Measurements from ENCODE around the gene PIK3CD.
"Not testable (repeated sequence)": the region's sequence is repeated elsewhere in the genome, so short reads cannot be mapped to it uniquely, and the experiment has no call there.

The PIK3CD gene

DNA sequence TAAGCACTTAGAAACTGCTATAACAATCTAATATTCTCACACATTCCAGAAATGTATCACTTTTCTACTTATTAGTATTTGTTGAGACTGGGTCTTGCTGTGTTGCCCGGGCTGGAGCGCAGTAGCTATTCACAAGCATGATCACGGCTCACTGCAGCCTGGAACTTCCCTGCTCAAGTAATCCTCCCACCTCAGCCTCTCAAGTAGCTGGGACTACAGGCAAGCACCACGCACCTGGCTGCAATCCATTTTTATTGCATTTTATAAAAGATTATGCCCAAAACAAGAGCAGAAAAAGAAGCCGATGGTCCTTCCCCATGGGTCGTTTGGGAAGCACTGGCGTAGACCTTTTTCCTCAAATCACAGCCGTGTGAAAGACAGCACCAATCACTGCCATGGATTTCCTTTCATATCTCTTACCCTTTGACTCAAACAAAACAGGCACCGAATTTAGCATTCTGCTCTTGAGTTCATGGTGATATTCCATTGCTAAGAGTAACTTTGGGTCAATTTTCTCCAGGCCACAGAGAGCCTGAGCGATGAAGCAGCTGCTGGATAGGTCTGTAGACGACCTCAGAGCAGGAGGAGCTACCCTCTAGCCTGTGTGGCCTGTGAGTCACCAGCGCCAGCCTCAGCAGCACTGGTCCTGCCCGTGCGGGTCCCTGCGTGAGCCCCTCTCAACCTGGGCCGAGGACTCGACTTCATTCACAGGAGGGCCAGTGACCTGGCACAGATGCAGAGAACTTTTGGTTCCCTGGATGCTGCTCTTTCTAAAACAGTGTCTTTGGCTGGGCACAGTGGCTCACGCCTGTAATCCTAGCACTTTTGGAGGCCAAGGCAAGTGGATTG is 80.8 kb downstream of the PIK3CD start:
- no peak for DNase-seq (ENCODE audit: low read depth in 2 of 2)

DNA sequence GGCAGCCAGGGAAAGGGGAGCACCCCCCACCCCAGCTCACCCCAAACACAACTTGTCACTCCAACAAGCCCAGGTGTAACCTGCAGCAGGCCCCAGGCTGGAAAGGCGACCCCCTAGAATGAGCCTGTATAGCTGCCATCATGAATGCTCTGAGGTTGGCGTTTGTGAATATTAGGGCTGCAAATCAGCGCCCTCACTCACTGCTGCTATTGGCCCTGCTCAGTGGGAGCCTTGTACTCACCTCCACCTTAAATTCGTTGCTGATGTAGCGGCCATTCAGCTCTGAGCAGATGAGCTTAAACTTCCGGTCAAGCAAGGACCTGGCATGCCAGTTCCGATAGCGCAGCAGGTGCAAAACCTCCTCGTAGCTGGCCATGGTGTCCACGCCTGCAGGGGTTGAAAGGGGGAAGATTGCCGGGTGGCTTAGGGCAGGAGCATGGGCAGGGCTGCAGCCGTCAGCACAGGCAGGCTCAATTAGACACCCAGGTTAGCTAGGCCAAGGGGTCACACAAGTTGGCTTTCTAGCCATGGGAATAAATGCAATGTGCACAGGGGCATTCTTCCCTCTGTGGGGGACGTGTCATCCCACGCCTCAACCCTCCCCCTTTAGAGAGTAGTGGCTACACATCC is 81.7 kb downstream of the PIK3CD start:
- DNase-seq (ENCODE audit: low read depth in 2 of 2) = no peak

DNA sequence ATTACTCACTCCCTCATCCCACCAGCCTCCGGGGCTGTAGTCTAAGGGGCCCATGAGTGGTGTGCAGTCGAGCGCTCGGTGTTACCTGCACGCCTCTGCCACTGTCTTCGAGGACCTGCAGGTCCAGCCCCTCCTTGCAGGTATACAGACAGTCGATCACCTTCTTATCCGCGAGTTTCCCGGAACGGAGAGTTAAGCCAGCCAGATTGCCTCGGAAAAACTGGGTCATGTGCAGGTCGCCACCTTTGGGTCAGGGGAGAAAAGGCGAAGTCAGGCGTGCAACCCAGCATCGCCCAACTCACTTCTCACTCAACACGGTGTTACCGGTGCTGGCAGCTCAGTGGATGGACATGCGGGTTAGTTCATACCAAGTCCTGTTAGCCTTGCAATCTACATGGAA is 84.3 kb downstream of the PIK3CD start:
- no peak for DNase-seq (ENCODE audit: low read depth in 2 of 2)

DNA sequence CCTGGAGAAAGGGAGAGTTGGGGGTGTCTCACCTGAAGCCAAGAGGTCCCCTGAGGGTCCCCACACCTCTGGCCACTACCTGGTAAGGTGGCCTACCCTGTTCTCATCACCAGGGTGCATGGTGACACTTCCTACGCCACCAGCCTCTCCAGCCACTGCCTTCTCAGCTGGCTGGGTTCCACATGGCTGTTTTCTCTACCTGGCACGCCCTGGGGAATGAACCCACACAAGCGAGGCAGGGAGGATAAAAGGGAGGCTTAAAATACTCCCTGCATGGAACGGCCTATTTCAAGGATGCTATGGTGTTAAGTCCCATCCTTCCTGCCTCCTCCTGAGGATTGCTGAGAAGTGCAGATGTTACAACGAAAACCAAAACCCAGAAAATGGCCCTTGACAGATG is 84.7 kb downstream of the PIK3CD start:
- DNase-seq (ENCODE audit: low read depth in 2 of 2) = no peak

DNA sequence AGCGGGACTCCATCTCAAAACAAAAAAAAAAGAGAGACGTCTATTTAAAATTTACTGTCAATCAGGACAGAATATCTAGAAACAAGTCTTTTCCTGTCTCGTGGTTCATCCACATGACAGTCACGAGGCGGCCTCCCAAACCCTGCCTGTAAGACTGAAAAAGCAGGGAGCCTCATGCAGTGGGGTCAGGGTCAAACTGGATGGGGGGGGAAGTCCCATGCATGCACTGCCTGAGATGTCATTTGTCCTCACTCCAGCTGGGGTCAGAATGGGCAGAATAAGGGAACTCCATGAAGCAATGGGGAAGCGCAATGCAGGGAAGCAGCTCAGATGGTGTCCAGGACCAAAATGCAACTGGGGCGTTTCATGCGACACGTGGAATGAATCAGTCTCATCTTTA is 85.5 kb downstream of the PIK3CD start:
- DNase-seq (ENCODE audit: low read depth in 2 of 2) = no peak

DNA sequence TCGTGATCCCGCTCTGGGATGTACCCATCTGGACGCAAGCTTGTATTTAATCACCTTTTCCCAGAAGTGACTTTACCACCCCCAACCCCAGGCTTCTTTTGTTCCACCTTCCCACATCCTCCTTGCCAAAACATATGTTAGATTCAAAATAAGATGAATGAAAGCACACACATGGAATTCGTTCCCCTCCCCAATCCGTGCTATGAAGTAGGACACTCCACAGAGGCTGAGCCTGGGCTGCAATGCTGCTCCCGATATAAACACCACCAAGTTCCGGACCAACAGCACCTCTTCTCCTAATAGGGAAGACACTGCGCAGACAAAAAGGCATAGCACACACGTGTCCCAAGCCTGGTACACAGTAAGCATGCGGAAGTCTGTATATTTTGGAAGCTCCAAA is 86.1 kb downstream of the PIK3CD start:
- DNase-seq (ENCODE audit: low read depth in 2 of 2) = no peak

DNA sequence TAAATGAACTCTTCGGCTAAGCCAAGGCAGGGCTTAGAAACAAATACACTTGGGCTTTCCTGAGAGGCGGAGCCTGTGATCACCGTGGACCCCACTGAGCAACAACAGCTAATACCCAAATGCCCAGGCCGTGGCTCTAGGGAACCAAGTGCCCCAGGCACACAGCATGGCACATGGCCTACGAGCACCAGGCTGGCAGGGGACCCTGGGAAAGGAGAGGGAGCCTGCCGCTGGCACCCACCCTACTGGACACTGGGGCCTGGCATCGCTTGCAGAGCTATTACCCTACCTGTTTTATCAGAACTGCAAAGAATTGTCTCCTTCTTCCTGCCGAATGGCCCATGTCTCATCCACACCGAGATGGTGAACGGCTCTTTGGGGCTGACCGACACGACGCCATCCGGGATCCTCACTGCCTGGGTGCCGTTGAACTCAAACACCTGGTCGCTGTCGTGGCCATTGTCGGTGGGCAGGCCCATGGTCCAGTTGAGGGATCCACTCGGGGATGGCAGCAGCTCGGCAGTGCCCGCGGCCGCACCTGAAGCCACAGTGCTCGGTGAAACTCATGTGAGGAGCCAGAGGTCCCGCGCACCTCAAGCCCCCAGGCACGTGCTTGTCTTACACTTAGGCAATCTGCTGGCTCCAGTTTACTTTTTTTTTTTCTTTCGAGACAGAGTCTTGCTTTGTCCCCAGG is 92.7 kb downstream of the PIK3CD start:
- DNase-seq (ENCODE audit: low read depth in 2 of 2) = no peak

DNA sequence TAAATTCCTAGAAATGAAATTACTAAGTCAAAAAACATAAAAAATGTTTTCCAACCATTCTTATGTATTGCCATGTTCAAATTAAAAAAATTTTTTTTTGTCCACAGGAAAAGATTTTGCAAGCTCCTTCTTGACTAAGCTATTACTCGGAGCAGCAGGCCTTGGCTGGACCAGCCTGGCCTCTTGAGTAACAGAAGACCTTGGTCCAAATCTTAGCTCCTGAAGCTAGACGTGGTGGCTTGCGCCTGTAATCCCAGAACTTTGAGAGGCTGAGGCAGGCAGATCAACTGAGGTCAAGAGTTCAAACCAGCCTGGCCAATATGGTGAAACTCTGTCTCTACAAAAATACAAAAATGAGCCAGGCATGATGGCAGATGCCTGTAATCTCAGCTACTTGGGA is 94.7 kb downstream of the PIK3CD start:
- DNase-seq (ENCODE audit: low read depth in 2 of 2) = no peak

DNA sequence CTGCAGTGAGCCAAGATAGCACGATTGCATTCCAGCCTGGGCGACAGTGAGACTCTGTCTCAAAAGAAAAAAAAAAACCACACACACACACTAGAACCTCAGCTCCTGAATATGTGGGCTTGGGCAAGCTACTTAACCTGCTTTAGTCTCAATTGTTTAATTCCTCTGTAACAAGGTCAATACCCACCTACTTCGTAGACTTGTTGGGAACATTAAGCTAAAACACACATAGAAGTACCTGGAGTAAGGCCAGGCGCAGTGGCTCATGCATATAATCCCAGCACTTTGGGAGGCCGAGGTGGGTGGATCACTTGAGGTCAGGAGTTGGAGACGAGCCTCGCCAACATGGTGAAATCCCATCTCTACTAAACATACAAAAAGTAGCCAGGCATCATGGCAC is 95.1 kb downstream of the PIK3CD start:
- DNase-seq (ENCODE audit: low read depth in 2 of 2) = no peak

DNA sequence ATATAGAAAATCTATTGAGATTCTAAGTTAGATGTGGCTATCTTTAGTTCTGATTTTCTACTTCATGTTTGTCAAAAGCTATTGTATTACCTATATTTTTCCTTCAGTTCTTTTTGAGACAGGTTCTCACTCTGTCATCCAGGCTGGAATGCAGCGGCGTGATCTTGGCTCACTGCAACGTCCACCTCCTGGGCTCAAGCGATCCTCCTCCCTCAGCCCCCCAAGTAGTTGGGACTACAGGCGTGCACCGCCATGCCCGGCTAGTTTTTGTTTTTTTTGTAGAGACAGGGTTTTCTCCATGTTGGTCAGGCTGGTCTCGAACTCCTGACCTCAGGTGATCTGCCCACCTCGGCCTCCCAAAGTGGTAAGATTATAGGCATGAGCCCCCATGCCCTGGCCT is 96.9 kb downstream of the PIK3CD start:
- DNase-seq (ENCODE audit: low read depth in 2 of 2) = not testable (repeated sequence)

DNA sequence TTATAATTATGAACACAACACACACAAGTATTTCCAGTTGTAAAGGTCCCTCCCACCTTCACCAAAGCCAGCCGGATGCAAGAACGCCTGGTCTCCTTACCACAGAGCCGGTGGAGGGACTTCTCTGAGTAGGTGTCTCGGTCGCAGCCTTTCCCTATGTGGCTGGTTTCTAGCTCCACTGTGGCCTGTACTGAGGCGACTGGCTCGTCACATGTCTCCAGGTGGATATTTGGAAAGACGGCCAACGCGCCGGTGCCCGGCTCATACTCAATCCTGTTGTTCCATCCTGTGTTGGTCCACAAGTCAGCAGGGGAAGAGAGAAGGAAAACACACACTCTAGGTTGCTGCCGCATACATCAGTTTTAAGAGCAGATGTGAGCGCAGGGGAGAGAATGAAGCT is 97.8 kb downstream of the PIK3CD start:
- no peak for DNase-seq (ENCODE audit: low read depth in 2 of 2)

DNA sequence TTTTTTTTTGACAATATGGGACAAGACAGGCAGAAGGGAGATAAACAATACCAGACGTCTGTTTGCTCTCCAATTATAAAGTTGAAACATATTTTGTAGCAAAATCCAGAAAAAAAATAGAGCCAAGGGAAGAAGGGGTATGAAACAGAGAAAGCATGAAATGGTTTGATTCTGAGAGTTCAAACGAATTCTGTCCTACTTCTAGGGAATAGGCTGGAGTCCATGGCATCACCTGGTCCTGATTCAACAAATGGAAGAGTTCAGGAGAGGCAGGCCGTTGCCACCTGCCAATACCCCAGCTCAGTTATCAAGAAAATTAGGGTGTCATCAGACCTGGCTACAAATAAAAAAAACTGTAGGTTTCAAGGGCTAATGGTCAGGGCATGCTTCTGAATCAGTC is 100.4 kb downstream of the PIK3CD start:
- no peak for DNase-seq (ENCODE audit: low read depth in 2 of 2)

DNA sequence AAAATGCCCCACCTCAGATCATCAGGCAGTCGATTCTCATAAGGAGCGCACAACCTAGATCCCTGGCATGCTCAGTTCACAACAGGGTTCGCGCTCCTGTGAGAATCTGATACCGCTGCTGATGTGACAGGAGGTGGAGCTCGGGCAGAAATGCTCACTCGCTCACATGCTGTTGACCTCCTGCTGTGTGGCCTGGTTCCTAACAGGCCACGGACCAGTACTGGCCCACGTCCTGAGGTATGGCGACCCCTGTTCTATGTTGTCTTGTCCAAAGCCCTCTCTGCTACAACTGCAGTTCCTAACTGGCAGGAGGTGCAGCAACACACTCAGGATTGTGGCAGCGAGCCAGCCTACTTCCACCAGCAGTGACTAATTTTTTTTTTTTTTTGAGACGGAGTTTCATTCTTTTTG is 101.6 kb downstream of the PIK3CD start:
- no peak for DNase-seq (ENCODE audit: low read depth in 2 of 2)

DNA sequence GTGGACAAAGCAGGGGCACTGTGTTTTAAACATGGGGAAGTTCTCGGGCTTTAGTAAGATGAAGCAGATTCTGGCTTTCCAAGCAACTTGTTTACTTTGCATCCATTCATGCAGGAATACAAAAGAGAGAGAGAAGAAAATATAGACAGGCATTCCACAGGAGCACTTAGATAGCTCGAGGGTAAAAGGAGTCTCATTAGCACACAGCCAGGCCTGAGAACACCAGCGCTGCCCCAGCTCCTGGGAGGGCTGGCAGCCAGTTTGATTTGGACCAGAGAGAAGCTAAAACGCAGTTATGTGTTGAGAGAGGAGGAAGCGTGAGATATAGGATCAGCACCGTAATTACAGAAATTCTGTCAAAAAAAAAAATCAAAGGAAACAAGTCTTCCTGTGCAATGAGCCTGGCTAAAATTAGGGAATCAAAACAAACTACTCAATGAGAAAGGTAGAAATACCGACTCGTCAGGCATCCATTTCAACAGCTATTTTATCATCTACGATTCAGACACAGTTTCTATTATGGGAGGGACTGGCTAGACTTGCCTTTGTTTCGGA is 104.0 kb downstream of the PIK3CD start:
- no peak for DNase-seq (ENCODE audit: low read depth in 2 of 2)

DNA sequence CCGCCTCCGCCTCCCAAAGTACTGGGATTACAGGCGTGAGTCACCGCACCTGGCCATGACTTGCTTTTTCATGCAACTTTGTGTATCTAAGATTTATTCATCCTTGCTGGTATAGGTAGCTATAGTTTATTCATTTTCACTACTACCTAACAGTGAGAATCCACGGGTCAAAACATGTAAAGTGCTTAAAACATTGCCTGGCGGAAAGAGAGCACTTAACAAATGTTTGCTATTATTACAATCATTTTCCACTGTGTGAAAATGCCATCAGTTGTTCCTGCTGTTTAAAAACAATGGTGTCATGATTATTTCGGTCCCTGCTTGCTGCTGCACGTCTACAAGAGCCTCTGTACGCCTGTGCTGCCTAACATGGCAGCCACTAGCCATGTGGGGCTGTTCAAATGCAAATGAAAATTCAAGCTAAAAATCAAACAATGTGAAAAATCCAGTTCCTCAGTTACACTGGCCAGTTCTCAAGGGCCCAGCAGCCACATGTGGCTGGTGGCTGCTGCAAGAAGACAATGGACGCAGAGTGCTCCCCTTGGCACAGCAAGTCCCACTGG is 107.1 kb downstream of the PIK3CD start:
- no peak for DNase-seq (ENCODE audit: low read depth in 2 of 2)

DNA sequence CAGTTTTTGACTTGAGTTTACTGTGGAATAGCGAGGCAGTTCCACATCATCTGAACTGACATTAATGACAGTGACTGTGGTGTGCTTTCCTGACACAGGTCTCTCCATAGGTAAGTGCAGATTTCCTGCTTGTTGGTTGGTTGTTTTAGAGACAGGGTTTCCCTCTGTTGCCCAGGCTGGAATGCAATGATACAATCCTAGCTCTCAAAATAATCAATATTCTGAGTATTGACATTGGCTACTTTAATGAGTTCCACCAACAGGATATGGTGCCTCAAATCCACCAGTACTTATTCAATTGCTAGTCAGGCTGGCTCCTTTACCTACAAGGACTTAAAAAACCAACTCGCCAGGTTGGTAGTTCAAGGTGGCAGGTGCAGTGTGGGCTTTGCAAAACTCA is 108.4 kb downstream of the PIK3CD start:
- no peak for DNase-seq (ENCODE audit: low read depth in 2 of 2)

DNA sequence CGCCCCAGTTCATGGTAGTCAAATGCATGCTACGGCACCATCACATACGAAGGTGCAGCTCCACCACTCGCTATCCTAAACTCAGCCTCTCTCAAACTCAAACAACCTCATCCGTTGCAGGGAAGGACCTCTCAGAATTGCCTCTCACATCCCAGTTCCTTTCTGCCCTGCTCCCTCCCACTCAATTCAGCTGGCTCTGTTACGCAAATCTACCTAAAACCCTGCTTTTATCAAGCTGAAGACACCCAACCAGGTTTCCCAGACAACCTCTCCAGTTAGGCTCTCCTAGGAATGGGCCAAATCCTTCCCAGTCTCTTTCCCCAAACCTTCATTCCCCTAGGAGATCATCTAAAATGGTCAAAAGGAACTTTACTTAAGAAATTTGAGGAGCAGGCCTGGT is 109.3 kb downstream of the PIK3CD start:
- DNase-seq (ENCODE audit: low read depth in 2 of 2) = no peak

DNA sequence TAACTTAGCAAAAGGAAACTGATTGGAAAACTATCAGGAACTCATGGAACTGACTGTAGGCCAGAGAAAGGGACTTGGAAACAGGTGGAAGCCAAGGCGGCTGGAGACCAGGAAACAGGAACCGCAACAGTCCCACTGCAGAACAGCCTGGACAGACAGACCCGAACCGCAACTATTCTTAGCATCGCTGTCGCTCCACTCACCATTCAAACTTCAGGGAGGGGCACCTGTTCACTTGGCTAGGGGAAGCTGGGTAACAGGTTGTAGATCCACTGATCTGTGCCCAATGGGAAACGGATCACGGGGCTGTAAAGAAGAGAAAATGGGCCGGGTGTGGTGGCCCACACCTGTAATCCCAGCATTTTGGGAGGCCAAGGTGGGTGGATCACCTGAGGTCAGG is 110.3 kb downstream of the PIK3CD start:
- no peak for DNase-seq (ENCODE audit: low read depth in 2 of 2)

DNA sequence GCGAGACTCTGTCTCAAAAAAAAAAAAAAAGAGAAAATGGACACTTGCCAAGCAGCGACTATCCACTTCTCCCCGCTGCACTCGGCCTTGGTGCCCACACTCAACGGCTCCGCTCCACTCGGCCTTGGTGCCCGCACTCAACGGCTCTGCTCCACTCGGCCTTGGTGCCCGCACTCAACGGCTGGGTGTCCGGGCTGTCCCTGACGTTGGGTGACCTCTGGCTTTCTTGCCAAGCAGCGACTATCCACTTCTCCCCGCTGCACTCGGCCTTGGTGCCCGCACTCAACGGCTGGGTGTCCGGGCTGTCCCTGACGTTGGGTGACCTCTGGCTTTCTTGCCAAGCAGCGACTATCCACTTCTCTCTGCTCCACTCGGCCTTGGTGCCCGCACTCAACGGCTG is 110.9 kb downstream of the PIK3CD start:
- DNase-seq (ENCODE audit: low read depth in 2 of 2) = not testable (repeated sequence)

DNA sequence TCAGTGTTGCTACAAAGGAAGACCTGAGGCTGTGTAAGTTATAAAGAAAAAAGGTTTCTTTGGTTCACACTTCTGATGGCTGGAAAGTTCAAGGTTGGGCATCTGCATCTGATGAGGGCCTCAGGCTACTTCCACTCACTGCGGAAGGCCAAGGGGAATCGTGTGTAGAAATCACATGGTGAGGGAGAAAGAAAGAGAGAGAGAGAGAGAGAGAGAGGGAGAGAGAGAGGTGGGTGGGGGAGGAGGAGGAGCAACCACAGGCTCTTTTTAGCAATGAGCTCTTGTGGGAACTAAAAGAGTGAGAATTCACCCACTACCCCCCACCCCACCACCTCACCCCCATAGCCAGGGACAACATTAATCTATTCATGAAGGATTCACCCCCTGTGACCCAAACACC is 112.4 kb downstream of the PIK3CD start:
- DNase-seq (ENCODE audit: low read depth in 2 of 2) = no peak

DNA sequence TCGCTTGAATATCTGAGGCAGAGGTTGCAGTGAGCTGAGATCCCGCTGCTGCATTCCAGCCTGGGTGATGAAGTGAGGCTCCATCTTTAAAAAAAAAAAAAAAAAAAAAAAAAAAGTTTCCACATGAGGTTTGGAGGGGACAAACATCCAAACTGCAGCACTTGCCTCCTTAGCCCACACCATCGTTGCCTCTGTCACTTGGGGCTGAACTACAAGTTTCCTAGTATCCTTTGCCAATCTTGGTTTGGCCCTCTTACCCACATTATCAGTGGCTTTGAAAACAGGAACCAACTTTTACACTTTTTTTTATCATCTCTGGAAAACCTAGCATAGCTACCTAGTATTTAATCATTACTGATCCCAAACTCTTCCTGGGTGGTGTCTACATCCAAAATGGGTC is 113.0 kb downstream of the PIK3CD start:
- no peak for DNase-seq (ENCODE audit: low read depth in 2 of 2)

DNA sequence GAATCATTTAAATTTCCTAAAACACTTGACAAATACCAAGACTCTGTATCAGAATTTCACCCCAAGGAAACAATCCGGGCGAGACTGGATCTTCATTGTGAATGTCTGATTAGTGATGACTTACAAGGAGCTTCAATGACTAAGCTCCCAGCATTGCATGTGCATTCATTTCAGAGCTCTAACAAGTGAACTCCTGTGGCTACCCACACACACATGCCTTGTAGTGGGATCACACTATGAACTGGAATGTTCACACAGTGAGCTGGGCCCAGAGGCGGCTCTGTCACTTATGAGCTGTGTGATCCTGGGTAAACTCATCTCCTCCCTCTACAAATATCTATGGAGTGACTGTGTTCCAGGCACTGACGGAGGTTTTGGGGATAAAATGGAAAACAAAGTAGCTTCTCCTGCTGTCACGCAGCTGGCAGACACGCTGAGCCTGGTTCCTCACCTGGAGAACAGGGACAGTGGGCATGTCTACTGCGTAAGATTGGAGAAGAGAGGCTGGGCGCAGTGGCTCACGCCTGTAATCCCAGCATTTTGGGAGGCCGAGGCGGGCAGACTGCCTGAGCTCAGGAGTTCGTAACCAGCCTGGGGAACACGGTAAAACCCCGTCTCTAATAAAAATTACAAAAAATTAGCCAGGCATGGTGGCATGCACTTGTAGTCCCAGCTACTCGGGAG is 115.4 kb downstream of the PIK3CD start:
- DNase-seq (ENCODE audit: low read depth in 2 of 2) = no peak

All from stimulated activated CD8-positive, alpha-beta memory T cell treated with anti-CD3 and anti-CD28 coated beads, Interleukin-7, amount 100 ng/mL, for 1 hour (primary cell).